ENCODE data around the gene RHAG.

Gene RHAG

GRCh38 chr6:49570474-49571079, 66.1 kb downstream of the RHAG start:
- no peak overlapping the region for H3K27ac ChIP-seq (ENCODE audit: low read depth, low read length)
- no peaks in the 10 kb centered on the region for H3K36me3 ChIP-seq (ENCODE audit: control insufficient read depth in 1 of 2, insufficient read depth in 2 of 2, low read length in 2 of 2)
- H3K27me3 ChIP-seq (ENCODE audit: control insufficient read depth in 1 of 2, insufficient read depth in 2 of 2, low read length in 2 of 2), result no peaks in the 10 kb centered on the region
- no peaks in the 10 kb centered on the region for H3K9me3 ChIP-seq (ENCODE audit: control insufficient read depth in 1 of 2, low read length in 2 of 2)
- no peak overlapping the region for H3K9ac ChIP-seq (ENCODE audit: low read depth in 1 of 2, low read length in 2 of 2)
- peaks cover 0 to 10% of the 10 kb centered on the region in 2 donors for H3K4me1 ChIP-seq (ENCODE audit: control insufficient read depth in 1 of 2, insufficient read depth in 2 of 2, low read length in 2 of 2)
- no peak overlapping the region for H3K4me3 ChIP-seq (ENCODE audit: low read depth in 1 of 2, low read length in 2 of 2)

GRCh38 chr6:49565855-49566254, 70.8 kb downstream of the RHAG start:
- Histone ChIP-seq H3K27ac (ENCODE audit: low read depth, low read length) (no peak overlapping the region), H3K36me3 (ENCODE audit: control insufficient read depth in 1 of 2, insufficient read depth in 2 of 2, low read length in 2 of 2) (no peaks in the 10 kb centered on the region), H3K4me3 (ENCODE audit: low read depth in 1 of 2, low read length in 2 of 2) (no peak overlapping the region), H3K9ac (ENCODE audit: low read depth in 1 of 2, low read length in 2 of 2) (no peak overlapping the region), H3K27me3 (ENCODE audit: control insufficient read depth in 1 of 2, insufficient read depth in 2 of 2, low read length in 2 of 2) (no peaks in the 10 kb centered on the region), H3K4me1 (ENCODE audit: control insufficient read depth in 1 of 2, insufficient read depth in 2 of 2, low read length in 2 of 2) (peaks cover 0 to 8% of the 10 kb centered on the region in 2 donors), H3K9me3 (ENCODE audit: control insufficient read depth in 1 of 2, low read length in 2 of 2) (no peaks in the 10 kb centered on the region)

GRCh38 chr6:49565261-49565660, 71.4 kb downstream of the RHAG start:
- no peaks in the 10 kb centered on the region for H3K9me3 ChIP-seq (ENCODE audit: control insufficient read depth in 1 of 2, low read length in 2 of 2)
- H3K27ac ChIP-seq (ENCODE audit: low read depth, low read length), result no peak overlapping the region
- no peaks in the 10 kb centered on the region for H3K36me3 ChIP-seq (ENCODE audit: control insufficient read depth in 1 of 2, insufficient read depth in 2 of 2, low read length in 2 of 2)
- H3K9ac ChIP-seq (ENCODE audit: low read depth in 1 of 2, low read length in 2 of 2), result no peak overlapping the region
- H3K4me1 ChIP-seq (ENCODE audit: control insufficient read depth in 1 of 2, insufficient read depth in 2 of 2, low read length in 2 of 2), result peaks cover 0 to 2% of the 10 kb centered on the region in 2 donors
- H3K4me3 ChIP-seq (ENCODE audit: low read depth in 1 of 2, low read length in 2 of 2), result no peak overlapping the region
- H3K27me3 ChIP-seq (ENCODE audit: control insufficient read depth in 1 of 2, insufficient read depth in 2 of 2, low read length in 2 of 2), result no peaks in the 10 kb centered on the region

- H3K36me3 ChIP-seq (ENCODE audit: control insufficient read depth in 1 of 2, insufficient read depth in 2 of 2, low read length in 2 of 2), result no peaks in the 10 kb centered on the region
- H3K9me3 ChIP-seq (ENCODE audit: control insufficient read depth in 1 of 2, low read length in 2 of 2), result no peaks in the 10 kb centered on the region
- H3K9ac ChIP-seq (ENCODE audit: low read depth in 1 of 2, low read length in 2 of 2), result no peak overlapping the region
- no peaks in the 10 kb centered on the region for H3K4me1 ChIP-seq (ENCODE audit: control insufficient read depth in 1 of 2, insufficient read depth in 2 of 2, low read length in 2 of 2)
- no peak overlapping the region for H3K27ac ChIP-seq (ENCODE audit: low read depth, low read length)
- no peaks in the 10 kb centered on the region for H3K27me3 ChIP-seq (ENCODE audit: control insufficient read depth in 1 of 2, insufficient read depth in 2 of 2, low read length in 2 of 2)
- H3K4me3 ChIP-seq (ENCODE audit: low read depth in 1 of 2, low read length in 2 of 2), result no peak overlapping the region
Measured at GRCh38 chr6:49564552-49564951, 72.1 kb downstream of the RHAG start.

- Histone ChIP-seq H3K4me1 (ENCODE audit: control insufficient read depth in 1 of 2, insufficient read depth in 2 of 2, low read length in 2 of 2) (no peaks in the 10 kb centered on the region), H3K9me3 (ENCODE audit: control insufficient read depth in 1 of 2, low read length in 2 of 2) (no peaks in the 10 kb centered on the region), H3K9ac (ENCODE audit: low read depth in 1 of 2, low read length in 2 of 2) (no peak overlapping the region), H3K27me3 (ENCODE audit: control insufficient read depth in 1 of 2, insufficient read depth in 2 of 2, low read length in 2 of 2) (no peaks in the 10 kb centered on the region), H3K36me3 (ENCODE audit: control insufficient read depth in 1 of 2, insufficient read depth in 2 of 2, low read length in 2 of 2) (no peaks in the 10 kb centered on the region), H3K27ac (ENCODE audit: low read depth, low read length) (no peak overlapping the region), H3K4me3 (ENCODE audit: low read depth in 1 of 2, low read length in 2 of 2) (no peak overlapping the region)
Measured at GRCh38 chr6:49563006-49563886, 73.4 kb downstream of the RHAG start.

GRCh38 chr6:49558238-49558637, 78.4 kb downstream of the RHAG start:
- Histone ChIP-seq H3K9ac (ENCODE audit: low read depth in 1 of 2, low read length in 2 of 2) (no peak overlapping the region), H3K36me3 (ENCODE audit: control insufficient read depth in 1 of 2, insufficient read depth in 2 of 2, low read length in 2 of 2) (no peaks in the 10 kb centered on the region), H3K9me3 (ENCODE audit: control insufficient read depth in 1 of 2, low read length in 2 of 2) (no peaks in the 10 kb centered on the region), H3K27ac (ENCODE audit: low read depth, low read length) (no peak overlapping the region), H3K27me3 (ENCODE audit: control insufficient read depth in 1 of 2, insufficient read depth in 2 of 2, low read length in 2 of 2) (no peaks in the 10 kb centered on the region), H3K4me1 (ENCODE audit: control insufficient read depth in 1 of 2, insufficient read depth in 2 of 2, low read length in 2 of 2) (peaks cover 5 to 18% of the 10 kb centered on the region in 2 donors), H3K4me3 (ENCODE audit: low read depth in 1 of 2, low read length in 2 of 2) (no peak overlapping the region)

- Histone ChIP-seq H3K4me3 (ENCODE audit: low read depth in 1 of 2, low read length in 2 of 2) (no peak overlapping the region), H3K4me1 (ENCODE audit: control insufficient read depth in 1 of 2, insufficient read depth in 2 of 2, low read length in 2 of 2) (peaks cover 5 to 18% of the 10 kb centered on the region in 2 donors), H3K9ac (ENCODE audit: low read depth in 1 of 2, low read length in 2 of 2) (no peak overlapping the region), H3K27ac (ENCODE audit: low read depth, low read length) (no peak overlapping the region), H3K9me3 (ENCODE audit: control insufficient read depth in 1 of 2, low read length in 2 of 2) (no peaks in the 10 kb centered on the region), H3K27me3 (ENCODE audit: control insufficient read depth in 1 of 2, insufficient read depth in 2 of 2, low read length in 2 of 2) (no peaks in the 10 kb centered on the region), H3K36me3 (ENCODE audit: control insufficient read depth in 1 of 2, insufficient read depth in 2 of 2, low read length in 2 of 2) (no peaks in the 10 kb centered on the region)
Measured at GRCh38 chr6:49557177-49557576, 79.5 kb downstream of the RHAG start.

GRCh38 chr6:49556429-49556837, 80.2 kb downstream of the RHAG start:
- peaks cover 10 to 18% of the 10 kb centered on the region in 2 donors for H3K4me1 ChIP-seq (ENCODE audit: control insufficient read depth in 1 of 2, insufficient read depth in 2 of 2, low read length in 2 of 2)
- H3K36me3 ChIP-seq (ENCODE audit: control insufficient read depth in 1 of 2, insufficient read depth in 2 of 2, low read length in 2 of 2), result no peaks in the 10 kb centered on the region
- no peaks in the 10 kb centered on the region for H3K9me3 ChIP-seq (ENCODE audit: control insufficient read depth in 1 of 2, low read length in 2 of 2)
- H3K27ac ChIP-seq (ENCODE audit: low read depth, low read length), result no peak overlapping the region
- no peak overlapping the region for H3K4me3 ChIP-seq (ENCODE audit: low read depth in 1 of 2, low read length in 2 of 2)
- no peaks in the 10 kb centered on the region for H3K27me3 ChIP-seq (ENCODE audit: control insufficient read depth in 1 of 2, insufficient read depth in 2 of 2, low read length in 2 of 2)
- no peak overlapping the region for H3K9ac ChIP-seq (ENCODE audit: low read depth in 1 of 2, low read length in 2 of 2)

GRCh38 chr6:49555951-49556350, 80.7 kb downstream of the RHAG start:
- H3K9me3 ChIP-seq (ENCODE audit: control insufficient read depth in 1 of 2, low read length in 2 of 2), result no peaks in the 10 kb centered on the region
- H3K9ac ChIP-seq (ENCODE audit: low read depth in 1 of 2, low read length in 2 of 2), result no peak overlapping the region
- H3K4me3 ChIP-seq (ENCODE audit: low read depth in 1 of 2, low read length in 2 of 2), result no peak overlapping the region
- peaks cover 0 to 4% of the 10 kb centered on the region in 2 donors for H3K27me3 ChIP-seq (ENCODE audit: control insufficient read depth in 1 of 2, insufficient read depth in 2 of 2, low read length in 2 of 2)
- H3K36me3 ChIP-seq (ENCODE audit: control insufficient read depth in 1 of 2, insufficient read depth in 2 of 2, low read length in 2 of 2), result no peaks in the 10 kb centered on the region
- H3K27ac ChIP-seq (ENCODE audit: low read depth, low read length), result no peak overlapping the region
- H3K4me1 ChIP-seq (ENCODE audit: control insufficient read depth in 1 of 2, insufficient read depth in 2 of 2, low read length in 2 of 2), result peaks cover 15 to 18% of the 10 kb centered on the region in 2 donors
